ENCODE data around the gene ETV7.

DNA sequence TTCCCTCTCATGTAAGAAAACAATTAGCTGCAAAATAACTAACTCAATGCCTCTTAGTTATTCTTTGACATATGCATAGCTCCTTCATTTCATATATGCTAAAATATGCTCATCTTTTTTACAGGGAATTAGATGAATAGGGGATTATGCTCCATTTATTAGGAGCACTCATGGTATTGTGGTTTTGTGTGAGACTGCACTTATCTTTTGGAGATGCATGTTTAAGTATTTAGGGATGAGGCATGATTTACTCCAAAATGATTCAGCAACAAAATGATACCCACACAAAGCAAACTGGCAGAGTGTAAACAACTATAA lies 59.6 kb downstream of the ETV7 start:
- TF ChIP-seq, protein P1, sequence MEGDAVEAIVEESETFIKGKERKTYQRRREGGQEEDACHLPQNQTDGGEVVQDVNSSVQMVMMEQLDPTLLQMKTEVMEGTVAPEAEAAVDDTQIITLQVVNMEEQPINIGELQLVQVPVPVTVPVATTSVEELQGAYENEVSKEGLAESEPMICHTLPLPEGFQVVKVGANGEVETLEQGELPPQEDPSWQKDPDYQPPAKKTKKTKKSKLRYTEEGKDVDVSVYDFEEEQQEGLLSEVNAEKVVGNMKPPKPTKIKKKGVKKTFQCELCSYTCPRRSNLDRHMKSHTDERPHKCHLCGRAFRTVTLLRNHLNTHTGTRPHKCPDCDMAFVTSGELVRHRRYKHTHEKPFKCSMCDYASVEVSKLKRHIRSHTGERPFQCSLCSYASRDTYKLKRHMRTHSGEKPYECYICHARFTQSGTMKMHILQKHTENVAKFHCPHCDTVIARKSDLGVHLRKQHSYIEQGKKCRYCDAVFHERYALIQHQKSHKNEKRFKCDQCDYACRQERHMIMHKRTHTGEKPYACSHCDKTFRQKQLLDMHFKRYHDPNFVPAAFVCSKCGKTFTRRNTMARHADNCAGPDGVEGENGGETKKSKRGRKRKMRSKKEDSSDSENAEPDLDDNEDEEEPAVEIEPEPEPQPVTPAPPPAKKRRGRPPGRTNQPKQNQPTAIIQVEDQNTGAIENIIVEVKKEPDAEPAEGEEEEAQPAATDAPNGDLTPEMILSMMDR (IDR thresholded peaks at IDR 0.05; ENCODE audit: insufficient read depth, low read length, poor library complexity, severe bottlenecking): no peak
- no peak for TF ChIP-seq EZH2phosphoT487 (conservative IDR thresholded peaks at IDR 0.05; ENCODE audit: low read length)

Measured in SU-DHL-6 (cell line).